Measurements from ENCODE around the gene OR9A4.

DNA sequence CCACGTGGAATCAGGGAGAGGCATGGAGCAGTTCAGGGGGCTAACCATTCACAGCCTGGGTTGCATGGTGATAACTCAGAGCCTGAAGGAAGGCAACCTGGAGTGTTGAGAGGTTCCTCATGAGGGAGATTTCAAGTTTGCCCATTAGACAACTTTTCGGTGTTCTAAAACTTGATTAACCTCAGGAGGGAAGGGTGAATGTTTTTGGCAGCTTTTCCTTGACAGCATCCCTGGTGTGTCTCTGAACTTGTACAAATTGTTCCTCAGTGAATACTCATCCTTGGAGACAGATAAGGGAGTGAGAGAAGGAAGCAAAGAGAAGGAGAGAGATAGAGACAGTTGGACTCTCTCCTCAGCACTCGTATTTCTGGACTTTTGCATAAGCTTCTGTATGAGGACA lies at the start of gene OR9A4:
- TF ChIP-seq CTCF (IDR thresholded peaks at IDR 0.05), result no peak
- TF ChIP-seq POLR2A (IDR thresholded peaks at IDR 0.05), result no peak
